ENCODE data around the gene ZNF292. TPM values are rescaled to one million over a fixed set of nuclear protein-coding genes. Genes with fewer than 3 reads are reported as not detected.
"Not testable (repeated sequence)": the region's sequence is repeated elsewhere in the genome, so short reads cannot be mapped to it uniquely, and the experiment has no call there.

The ZNF292 gene
- total RNA-seq, 1 donor from 2014 or later: 37.7 TPM

- no peak for ATAC-seq
- intact Hi-C loops (cut with micrococcal nuclease): no loop called here
- DNase-seq: no peak
These were observed 96.4 kb downstream of the ZNF292 start for GRCh38 chr6:87251725-87252124.

- ATAC-seq (no peak), DNase-seq (no peak)
- intact Hi-C loops (cut with micrococcal nuclease): no loop called here
These were observed 101.7 kb downstream of the ZNF292 start for GRCh38 chr6:87257046-87257445.

GRCh38 chr6:87257565-87257964 is 102.2 kb downstream of the ZNF292 start:
- ATAC-seq (no peak), DNase-seq (no peak)
- intact Hi-C loops (cut with micrococcal nuclease): no loop called here

- intact Hi-C loops (cut with micrococcal nuclease): no loop called here
- no peak for ATAC-seq
- no peak for DNase-seq
These were observed 102.6 kb downstream of the ZNF292 start for GRCh38 chr6:87257975-87258374.

GRCh38 chr6:87259791-87260190 is 104.4 kb downstream of the ZNF292 start:
- intact Hi-C loops (cut with micrococcal nuclease): no loop called here
- ATAC-seq: no peak
- DNase-seq: no peak

GRCh38 chr6:87261534-87261933 is 106.2 kb downstream of the ZNF292 start:
- DNase-seq: no peak
- ATAC-seq: no peak
- intact Hi-C loops (cut with micrococcal nuclease): no loop called here

- intact Hi-C loops (cut with micrococcal nuclease): no loop called here
- ATAC-seq (no peak), DNase-seq (no peak)
These were observed 109.1 kb downstream of the ZNF292 start for GRCh38 chr6:87264481-87264880.

- DNase-seq (no peak), ATAC-seq (peak; percentile 48)
- intact Hi-C loops (cut with micrococcal nuclease): no loop called here
These were observed 119.4 kb downstream of the ZNF292 start for GRCh38 chr6:87274660-87275274.

GRCh38 chr6:87276624-87277023 is 121.3 kb downstream of the ZNF292 start:
- intact Hi-C loops (cut with micrococcal nuclease): no loop called here
- DNase-seq (no peak), ATAC-seq (no peak)

GRCh38 chr6:87277123-87277522 is 121.8 kb downstream of the ZNF292 start:
- no peak for ATAC-seq
- intact Hi-C loops (cut with micrococcal nuclease): no loop called here
- no peak for DNase-seq

GRCh38 chr6:87279196-87279595 is 123.8 kb downstream of the ZNF292 start:
- no peak for DNase-seq
- intact Hi-C loops (cut with micrococcal nuclease): no loop called here
- ATAC-seq: no peak

GRCh38 chr6:87281426-87281825 is 126.1 kb downstream of the ZNF292 start:
- intact Hi-C loops (cut with micrococcal nuclease): no loop called here
- DNase-seq: no peak
- peak; percentile 64 for ATAC-seq

- intact Hi-C loops (cut with micrococcal nuclease): no loop called here
- DNase-seq: no peak
- ATAC-seq: no peak
These were observed 127.4 kb downstream of the ZNF292 start for GRCh38 chr6:87282743-87283142.

GRCh38 chr6:87283461-87283860 is 128.1 kb downstream of the ZNF292 start:
- ATAC-seq (no peak), DNase-seq (no peak)
- intact Hi-C loops (cut with micrococcal nuclease): no loop called here

GRCh38 chr6:87287251-87287650 is 131.9 kb downstream of the ZNF292 start:
- DNase-seq (no peak), ATAC-seq (no peak)
- intact Hi-C loops (cut with micrococcal nuclease): no loop called here

GRCh38 chr6:87289571-87289970 is 134.2 kb downstream of the ZNF292 start:
- intact Hi-C loops (cut with micrococcal nuclease): no loop called here
- DNase-seq (no peak), ATAC-seq (no peak)

- intact Hi-C loops (cut with micrococcal nuclease): no loop called here
- ATAC-seq (no peak), DNase-seq (no peak)
These were observed 136.5 kb downstream of the ZNF292 start for GRCh38 chr6:87291883-87292282.

- DNase-seq (no peak), ATAC-seq (no peak)
- intact Hi-C loops (cut with micrococcal nuclease): no loop called here
These were observed 138.2 kb downstream of the ZNF292 start for GRCh38 chr6:87293526-87293925.

GRCh38 chr6:87297119-87297518 is 141.8 kb downstream of the ZNF292 start:
- intact Hi-C loops (cut with micrococcal nuclease): no loop called here
- ATAC-seq: no peak
- DNase-seq: no peak

GRCh38 chr6:87301277-87301676 is 145.9 kb downstream of the ZNF292 start:
- intact Hi-C loops (cut with micrococcal nuclease); DNase-seq; ATAC-seq: not testable (repeated sequence)

GRCh38 chr6:87308970-87309369 is 153.6 kb downstream of the ZNF292 start:
- intact Hi-C loops (cut with micrococcal nuclease): no loop called here
- DNase-seq (no peak), ATAC-seq (no peak)

- intact Hi-C loops (cut with micrococcal nuclease): no loop called here
- DNase-seq (no peak), ATAC-seq (no peak)
These were observed 157.5 kb downstream of the ZNF292 start for GRCh38 chr6:87312860-87313259.
